ENCODE results near the gene AKAP6. TPM values are rescaled to one million over a fixed set of nuclear protein-coding genes. Genes with fewer than 3 reads are reported as not detected.

The AKAP6 gene
- total and polyA plus RNA-seq, 10 of the 15 experiments (the other 5 are each of a cell fraction or from before 2014, with no cell fraction given): 0.35 to 5.9 (median 2.2) TPM

- Histone ChIP-seq H3K9me3 (replicated peaks; ENCODE audit: control insufficient read depth, insufficient read depth, low read length) (no peaks in the 10 kb centered on the region), H3K4me1 (ENCODE audit: control insufficient read depth, insufficient read depth, low read length) (no peaks in the 10 kb centered on the region), H3K27ac (ENCODE audit: control insufficient read depth, insufficient read depth) (no peak overlapping the region), H3K4me3 (no peak overlapping the region), H3K9ac (ENCODE audit: control insufficient read depth, insufficient read depth, low read length) (no peak overlapping the region), H4K20me1 (ENCODE audit: control insufficient read depth, insufficient read depth) (no peaks in the 10 kb centered on the region), H3K27me3 (replicated peaks in 1 of 2; ENCODE audit: control insufficient read depth in 2 of 2, insufficient read depth in 2 of 2, low read length in 1 of 2) (no peaks in the 10 kb centered on the region; a peak in 1 of 4 replicates), H3K36me3 (ENCODE audit: control insufficient read depth in 2 of 2, insufficient read depth in 2 of 2, low read length in 1 of 2) (no peaks in the 10 kb centered on the region), H3K79me2 (ENCODE audit: control insufficient read depth, insufficient read depth, low read length) (no peaks in the 10 kb centered on the region), H2AFZ (ENCODE audit: control insufficient read depth, low read depth, low read length) (no peak overlapping the region), H3K4me2 (ENCODE audit: control insufficient read depth, insufficient read depth) (no peak overlapping the region)
- SMC1A ChIA-PET (ENCODE audit: uncharacterized antibody, unreplicated experiment): interaction anchor here (0.7 to 0.8 kb wide), 2 partner anchors 12 to 204 kb away, joined by 3 read pairs; no protein-coding TSS in a partner anchor
- in situ Hi-C loops (cut with MboI) (loop anchor here (25.0 kb wide), 1 partner anchor 945 kb away; no protein-coding TSS in a partner anchor), intact Hi-C loops (cut with micrococcal nuclease; ENCODE audit: unreplicated experiment) (no loop called here)
- no TSS peak for BruUV-seq (replicated peaks)
- DNase-seq (ENCODE audit: low read depth, low spot score) (no peak), ATAC-seq (no peak), FAIRE-seq (no peak)
- RAD21 ChIA-PET (ENCODE audit: unreplicated experiment): no interaction called here
- WGBS (ENCODE audit: insufficient coverage, insufficient replicate concordance, low lambda C conversion rate, missing lambda C conversion rate): 24% methylated on average over 5 of the region's 5 CpGs
- CTCF ChIA-PET: no interaction called here
- POLR2A ChIA-PET: no interaction called here
- TF ChIP-seq POU2F2 (IDR thresholded peaks at IDR 0.05; ENCODE audit: borderline replicate concordance, low read depth, low read length) (no peak), IRF4 (IDR thresholded peaks at IDR 0.05; ENCODE audit: low read depth, low read length) (no peak), MAX (IDR thresholded peaks at IDR 0.05; ENCODE audit: low read depth, low read length) (no peak), SMARCA5 (IDR thresholded peaks at IDR 0.05) (no peak), ZSCAN29 (IDR thresholded peaks at IDR 0.05) (no peak), CUX1 (IDR thresholded peaks at IDR 0.05; ENCODE audit: insufficient replicate concordance, low read depth, low read length) (no peak), CBFB (IDR thresholded peaks at IDR 0.05; ENCODE audit: low read depth) (no peak), JUND (IDR thresholded peaks at IDR 0.05; ENCODE audit: low read depth, low read length) (no peak), SP1 (IDR thresholded peaks at IDR 0.05; ENCODE audit: low read depth, low read length) (no peak), MYB (IDR thresholded peaks at IDR 0.05; ENCODE audit: borderline replicate concordance, low read depth, low read length) (no peak), NRF1 (conservative IDR thresholded peaks at IDR 0.05; ENCODE audit: low read depth, low read length) (no peak), RELA (IDR thresholded peaks at IDR 0.05; ENCODE audit: borderline replicate concordance, partially characterized antibody) (no peak), SMC3 (IDR thresholded peaks at IDR 0.05; ENCODE audit: borderline replicate concordance, low read length) (no peak), TARDBP (IDR thresholded peaks at IDR 0.05; ENCODE audit: borderline replicate concordance) (no peak)
- TF ChIP-seq, protein P1, sequence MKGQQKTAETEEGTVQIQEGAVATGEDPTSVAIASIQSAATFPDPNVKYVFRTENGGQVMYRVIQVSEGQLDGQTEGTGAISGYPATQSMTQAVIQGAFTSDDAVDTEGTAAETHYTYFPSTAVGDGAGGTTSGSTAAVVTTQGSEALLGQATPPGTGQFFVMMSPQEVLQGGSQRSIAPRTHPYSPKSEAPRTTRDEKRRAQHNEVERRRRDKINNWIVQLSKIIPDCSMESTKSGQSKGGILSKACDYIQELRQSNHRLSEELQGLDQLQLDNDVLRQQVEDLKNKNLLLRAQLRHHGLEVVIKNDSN (IDR thresholded peaks at IDR 0.05; ENCODE audit: borderline replicate concordance, extremely low read length, insufficient read depth, low read depth, low read length): no peak
- TF ChIP-seq, protein P2, sequence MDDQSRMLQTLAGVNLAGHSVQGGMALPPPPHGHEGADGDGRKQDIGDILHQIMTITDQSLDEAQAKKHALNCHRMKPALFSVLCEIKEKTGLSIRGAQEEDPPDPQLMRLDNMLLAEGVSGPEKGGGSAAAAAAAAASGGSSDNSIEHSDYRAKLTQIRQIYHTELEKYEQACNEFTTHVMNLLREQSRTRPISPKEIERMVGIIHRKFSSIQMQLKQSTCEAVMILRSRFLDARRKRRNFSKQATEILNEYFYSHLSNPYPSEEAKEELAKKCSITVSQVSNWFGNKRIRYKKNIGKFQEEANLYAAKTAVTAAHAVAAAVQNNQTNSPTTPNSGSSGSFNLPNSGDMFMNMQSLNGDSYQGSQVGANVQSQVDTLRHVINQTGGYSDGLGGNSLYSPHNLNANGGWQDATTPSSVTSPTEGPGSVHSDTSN (IDR thresholded peaks at IDR 0.05; ENCODE audit: insufficient replicate concordance, low read depth, low read length): no peak
These were observed 128.3 kb downstream of the AKAP6 start for GRCh38 chr14:32457213-32457920.
